T-helper 2 cell treated with Interferon-gamma antibody and Interleukin-4, amounts not matched to agents 5 μg/mL and 100 μg/mL, for 36 hours (primary cell): ENCODE results near the gene CALML5.

ENCODE experiments used
- DNase-seq: peaks from one replicate; pipeline ENCODE4 v3.0.0; 2021; ENCODE audit warnings: low spot score
- H3K27ac Mint-ChIP-seq: one replicate; pipeline ENCODE4 v1.8.0; 2021; ENCODE audit warnings: mild to moderate bottlenecking, mixed read lengths
- H3K27me3 Mint-ChIP-seq: one replicate; pipeline ENCODE4 v1.8.0; 2021; ENCODE audit warnings: low read depth, mixed read lengths
- H3K36me3 Mint-ChIP-seq: one replicate; pipeline ENCODE4 v1.8.0; 2021; ENCODE audit warnings: low read depth, mixed read lengths
- H3K4me1 Mint-ChIP-seq: one replicate; pipeline ENCODE4 v1.8.0; 2021; ENCODE audit warnings: low read depth, mixed read lengths
- H3K4me3 Mint-ChIP-seq: one replicate; pipeline ENCODE4 v1.8.0; 2022; ENCODE audit warnings: mild to moderate bottlenecking, moderate library complexity, mixed read lengths
- H3K9me3 Mint-ChIP-seq: one replicate; pipeline ENCODE4 v1.8.0; 2021; ENCODE audit warnings: mixed read lengths

The CALML5 gene

GRCh38 chr10:5538446-5538845 is 39.1 kb upstream of the CALML5 start:
- Mint-ChIP-seq H3K4me3 (no peak overlapping the region), H3K9me3 (peaks cover 28% of the 10 kb centered on the region), H3K4me1 (no peaks in the 10 kb centered on the region), H3K27me3 (peaks cover 6% of the 10 kb centered on the region), H3K27ac (no peak overlapping the region), H3K36me3 (no peaks in the 10 kb centered on the region)
- no peak for DNase-seq

- peaks cover 6% of the 10 kb centered on the region for H3K27me3 Mint-ChIP-seq
- H3K27ac Mint-ChIP-seq: no peak overlapping the region
- no peaks in the 10 kb centered on the region for H3K36me3 Mint-ChIP-seq
- H3K4me3 Mint-ChIP-seq: no peak overlapping the region
- peaks cover 23% of the 10 kb centered on the region for H3K9me3 Mint-ChIP-seq
- H3K4me1 Mint-ChIP-seq: no peaks in the 10 kb centered on the region
- DNase-seq: no peak
Observed at GRCh38 chr10:5537684-5538083, 38.3 kb upstream of the CALML5 start.

- no peak for DNase-seq
- Mint-ChIP-seq H3K4me1 (no peaks in the 10 kb centered on the region), H3K27ac (no peak overlapping the region), H3K4me3 (no peak overlapping the region), H3K27me3 (peaks cover 6% of the 10 kb centered on the region), H3K36me3 (no peaks in the 10 kb centered on the region), H3K9me3 (peaks cover 14% of the 10 kb centered on the region)
Observed at GRCh38 chr10:5536486-5537081, 37.2 kb upstream of the CALML5 start.

- H3K27me3 Mint-ChIP-seq: peaks cover 6% of the 10 kb centered on the region
- H3K9me3 Mint-ChIP-seq: no peaks in the 10 kb centered on the region
- DNase-seq: no peak
- H3K27ac Mint-ChIP-seq: no peak overlapping the region
- no peaks in the 10 kb centered on the region for H3K36me3 Mint-ChIP-seq
- no peak overlapping the region for H3K4me3 Mint-ChIP-seq
- no peaks in the 10 kb centered on the region for H3K4me1 Mint-ChIP-seq
Observed at GRCh38 chr10:5534880-5535856, 35.8 kb upstream of the CALML5 start.

GRCh38 chr10:5534051-5534821 is 34.9 kb upstream of the CALML5 start:
- no peaks in the 10 kb centered on the region for H3K9me3 Mint-ChIP-seq
- no peaks in the 10 kb centered on the region for H3K4me1 Mint-ChIP-seq
- H3K36me3 Mint-ChIP-seq: no peaks in the 10 kb centered on the region
- H3K27ac Mint-ChIP-seq: no peak overlapping the region
- H3K4me3 Mint-ChIP-seq: no peak overlapping the region
- no peak for DNase-seq
- H3K27me3 Mint-ChIP-seq: peaks cover 6% of the 10 kb centered on the region

- Mint-ChIP-seq H3K27ac (no peak overlapping the region), H3K4me3 (no peak overlapping the region), H3K9me3 (no peaks in the 10 kb centered on the region), H3K27me3 (peaks cover 2% of the 10 kb centered on the region), H3K36me3 (no peaks in the 10 kb centered on the region), H3K4me1 (no peaks in the 10 kb centered on the region)
- DNase-seq: no peak
Observed at GRCh38 chr10:5533098-5533731, 33.8 kb upstream of the CALML5 start.

GRCh38 chr10:5532618-5533097 is 33.3 kb upstream of the CALML5 start:
- Mint-ChIP-seq H3K27ac (no peak overlapping the region), H3K27me3 (no peaks in the 10 kb centered on the region), H3K4me1 (no peaks in the 10 kb centered on the region), H3K36me3 (no peaks in the 10 kb centered on the region), H3K9me3 (no peaks in the 10 kb centered on the region), H3K4me3 (no peak overlapping the region)
- no peak for DNase-seq

GRCh38 chr10:5532307-5532605 is 32.9 kb upstream of the CALML5 start:
- H3K4me3 Mint-ChIP-seq: no peak overlapping the region
- H3K36me3 Mint-ChIP-seq: no peaks in the 10 kb centered on the region
- H3K27ac Mint-ChIP-seq: no peak overlapping the region
- H3K9me3 Mint-ChIP-seq: no peaks in the 10 kb centered on the region
- H3K4me1 Mint-ChIP-seq: no peaks in the 10 kb centered on the region
- H3K27me3 Mint-ChIP-seq: no peaks in the 10 kb centered on the region
- DNase-seq: no peak

GRCh38 chr10:5531558-5532306 is 32.4 kb upstream of the CALML5 start:
- no peak for DNase-seq
- no peaks in the 10 kb centered on the region for H3K4me1 Mint-ChIP-seq
- H3K36me3 Mint-ChIP-seq: no peaks in the 10 kb centered on the region
- no peak overlapping the region for H3K27ac Mint-ChIP-seq
- H3K4me3 Mint-ChIP-seq: no peak overlapping the region
- no peaks in the 10 kb centered on the region for H3K9me3 Mint-ChIP-seq
- no peaks in the 10 kb centered on the region for H3K27me3 Mint-ChIP-seq

- Mint-ChIP-seq H3K27ac (no peak overlapping the region), H3K27me3 (no peaks in the 10 kb centered on the region), H3K4me3 (no peak overlapping the region), H3K36me3 (no peaks in the 10 kb centered on the region), H3K9me3 (no peaks in the 10 kb centered on the region), H3K4me1 (no peaks in the 10 kb centered on the region)
- no peak for DNase-seq
Observed at GRCh38 chr10:5530846-5531557, 31.6 kb upstream of the CALML5 start.

- H3K4me1 Mint-ChIP-seq: no peaks in the 10 kb centered on the region
- H3K9me3 Mint-ChIP-seq: no peaks in the 10 kb centered on the region
- DNase-seq: no peak
- no peak overlapping the region for H3K4me3 Mint-ChIP-seq
- no peak overlapping the region for H3K27ac Mint-ChIP-seq
- H3K36me3 Mint-ChIP-seq: no peaks in the 10 kb centered on the region
- H3K27me3 Mint-ChIP-seq: no peaks in the 10 kb centered on the region
Observed at GRCh38 chr10:5530412-5530806, 31.0 kb upstream of the CALML5 start.

GRCh38 chr10:5529702-5530411 is 30.5 kb upstream of the CALML5 start:
- no peak for DNase-seq
- Mint-ChIP-seq H3K4me3 (no peak overlapping the region), H3K4me1 (no peaks in the 10 kb centered on the region), H3K27me3 (no peaks in the 10 kb centered on the region), H3K27ac (no peak overlapping the region), H3K36me3 (no peaks in the 10 kb centered on the region), H3K9me3 (no peaks in the 10 kb centered on the region)
